MM.1S (cell line): Measurements from ENCODE around the gene SRC.

Source experiments
- DNase-seq: peaks from one replicate; pipeline ENCODE4 v3.0.0-alpha.2; 2015
- H2AFZ ChIP-seq: fragments of 300-600 bp; sonication (generic); 2 replicates; pipeline ENCODE4 v1.6.0; 2016; ENCODE audit warnings: antibody characterized with exemption, low read length
- H3F3A ChIP-seq: fragments of 300-600 bp; sonication (generic); 2 replicates; pipeline ENCODE4 v1.6.1; 2016; ENCODE audit warnings: mild to moderate bottlenecking, antibody characterized with exemption, low read length, moderate library complexity, mixed read lengths; ENCODE audit not compliant: insufficient read depth
- H3K27ac ChIP-seq: fragments of 300-600 bp; sonication (generic); 2 replicates; pipeline ENCODE4 v1.5.1; 2016; ENCODE audit warnings: mild to moderate bottlenecking, low read length
- H3K27me3 ChIP-seq: fragments of 300-600 bp; sonication (generic); replicated peaks from 2 replicates; pipeline ENCODE4 v1.6.0; 2016; ENCODE audit warnings: low read length; ENCODE audit not compliant: insufficient read depth
- H3K36me3 ChIP-seq: fragments of 300-600 bp; sonication (generic); replicated peaks from 2 replicates; pipeline ENCODE4 v1.6.1; 2016; ENCODE audit warnings: mild to moderate bottlenecking, low read length, mixed read lengths; ENCODE audit not compliant: insufficient read depth
- H3K4me1 ChIP-seq: fragments of 300-600 bp; sonication (generic); 2 replicates; pipeline ENCODE4 v1.6.1; 2016; ENCODE audit warnings: low read length, mixed read lengths
- H3K4me2 ChIP-seq: fragments of 300-600 bp; sonication (generic); 2 replicates; pipeline ENCODE4 v1.6.0; 2016; ENCODE audit warnings: low read depth, low read length
- H3K4me3 ChIP-seq: fragments of 300-600 bp; sonication (generic); 2 replicates; pipeline ENCODE4 v1.5.1; 2016; ENCODE audit warnings: low read length, mixed read lengths
- H3K79me2 ChIP-seq: fragments of 300-600 bp; sonication (generic); 2 replicates; pipeline ENCODE4 v1.6.1; 2016; ENCODE audit warnings: mixed run types, low read length, mixed read lengths
- H3K9ac ChIP-seq: fragments of 300-600 bp; sonication (generic); 2 replicates; pipeline ENCODE4 v1.6.1; 2016; ENCODE audit warnings: low read length, mixed read lengths
- H3K9me2 ChIP-seq: fragments of 300-600 bp; sonication (generic); replicated peaks from 2 replicates; pipeline ENCODE4 v1.6.1; 2016; ENCODE audit warnings: mild to moderate bottlenecking, low read length, mixed read lengths; ENCODE audit not compliant: insufficient read depth
- H3K9me3 ChIP-seq: fragments of 300-600 bp; sonication (generic); replicated peaks from 2 replicates; pipeline ENCODE4 v1.6.1; 2016; ENCODE audit warnings: mild to moderate bottlenecking, low read length, mixed read lengths; ENCODE audit not compliant: insufficient read depth
- H4K20me1 ChIP-seq: fragments of 300-600 bp; sonication (generic); 2 replicates; pipeline ENCODE4 v1.6.1; 2016; ENCODE audit warnings: mild to moderate bottlenecking, low read length, moderate library complexity, mixed read lengths; ENCODE audit not compliant: insufficient read depth
- CTCF ChIP-seq: fragments of 300-600 bp; sonication (generic); IDR thresholded peaks from 2 replicates; pipeline ENCODE4 v1.5.1; 2016; ENCODE audit warnings: antibody characterized with exemption, low read length, mixed read lengths
- EZH2 ChIP-seq: fragments of 300-600 bp; sonication (generic); optimal IDR thresholded peaks from 2 replicates; pipeline ENCODE3; 2017; ENCODE audit warnings: low read depth, mild to moderate bottlenecking, antibody characterized with exemption, low read length, mixed read lengths
- EZH2phosphoT487 ChIP-seq: fragments of 300-600 bp; sonication (generic); IDR thresholded peaks from 2 replicates; pipeline ENCODE4 v1.6.1; 2018; ENCODE audit warnings: antibody characterized with exemption, low read length

Gene SRC

DNA sequence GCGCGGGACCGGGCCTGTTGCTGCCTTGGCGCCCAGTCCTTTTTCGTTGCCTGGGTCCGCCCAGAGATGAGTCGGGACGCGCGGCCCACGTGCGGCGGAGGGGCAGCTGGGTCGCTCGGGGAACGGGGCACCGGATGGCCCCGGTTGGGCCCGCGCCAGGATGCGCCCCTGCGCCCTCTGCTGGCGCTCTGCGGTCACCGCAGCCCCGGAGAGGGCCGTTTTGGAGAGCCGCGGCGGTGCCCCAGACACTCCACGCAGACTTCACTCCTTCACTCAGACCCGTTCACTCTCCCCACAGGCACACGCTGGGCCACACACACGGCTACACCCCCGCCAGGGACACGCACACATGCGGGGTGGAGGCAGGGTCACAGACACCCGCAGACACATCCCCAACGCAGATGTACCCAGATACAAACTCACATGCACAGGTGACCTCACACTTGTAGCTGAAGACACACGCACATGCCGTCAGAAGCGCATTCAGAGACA, 38.8 kb downstream of the SRC start:
- Histone ChIP-seq H3K9me2 (no peaks in the 10 kb centered on the region), H3F3A (no peaks in the 10 kb centered on the region), H3K36me3 (no peaks in the 10 kb centered on the region), H2AFZ (peak overlapping the region; percentile 77), H3K79me2 (no peaks in the 10 kb centered on the region), H4K20me1 (no peaks in the 10 kb centered on the region), H3K4me2 (peak overlapping the region; percentile 71), H3K9ac (peak overlapping the region; percentile 57; the same call in 1 of the 2 replicates), H3K4me3 (peak overlapping the region; percentile 66), H3K9me3 (no peaks in the 10 kb centered on the region), H3K4me1 (0 out of 2 replicates have a peak, but pooled peaks cover 3% of the 10 kb centered on the region), H3K27ac (no peak overlapping the region), H3K27me3 (no peaks in the 10 kb centered on the region)
- peak; percentile 81 for TF ChIP-seq CTCF
- TF ChIP-seq EZH2phosphoT487, result no peak
- no peak for TF ChIP-seq EZH2
- peak; percentile 63 for DNase-seq

DNA sequence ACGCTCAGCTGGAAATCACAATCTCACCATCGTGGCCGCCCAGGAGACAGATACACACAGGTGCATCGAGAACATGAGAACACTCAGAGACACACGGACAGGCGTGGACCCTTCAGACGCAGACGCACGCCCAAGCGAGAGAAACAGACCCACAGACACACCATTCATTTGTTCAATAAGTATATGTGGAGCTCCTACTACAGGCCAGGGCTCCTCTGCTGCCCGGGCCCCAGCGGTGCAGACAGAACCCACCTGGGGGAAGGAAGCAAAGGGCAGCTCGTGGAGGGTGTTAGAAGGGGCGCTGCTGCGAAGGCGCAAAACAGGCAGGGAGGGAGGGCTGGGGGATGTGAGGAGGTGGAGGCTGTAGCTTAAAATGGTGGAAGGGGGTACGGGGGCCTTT, 39.2 kb downstream of the SRC start:
- Histone ChIP-seq H3K4me2 (peak overlapping the region; percentile 71), H3K9me2 (no peaks in the 10 kb centered on the region), H3K4me3 (no peak overlapping the region; the same call in 1 of the 2 replicates), H3K79me2 (no peaks in the 10 kb centered on the region), H2AFZ (peak overlapping the region; percentile 77), H3F3A (no peaks in the 10 kb centered on the region), H3K9me3 (no peaks in the 10 kb centered on the region), H3K9ac (peak overlapping the region; percentile 28; the same call in 1 of the 2 replicates), H3K36me3 (no peaks in the 10 kb centered on the region), H4K20me1 (no peaks in the 10 kb centered on the region), H3K27ac (no peak overlapping the region), H3K27me3 (no peaks in the 10 kb centered on the region), H3K4me1 (0 out of 2 replicates have a peak, but pooled peaks cover 3% of the 10 kb centered on the region)
- TF ChIP-seq EZH2phosphoT487 (no peak), EZH2 (no peak), CTCF (no peak)
- no peak for DNase-seq

GRCh38 chr20:37385659-37386504, 39.9 kb downstream of the SRC start:
- TF ChIP-seq CTCF (no peak), EZH2phosphoT487 (no peak), EZH2 (no peak)
- no peak overlapping the region for H3K27ac ChIP-seq

More at GRCh38 chr20:37385659-37386504, 39.9 kb downstream of the SRC start:
- H3K9ac ChIP-seq, result no peak overlapping the region
- H3F3A ChIP-seq, result no peaks in the 10 kb centered on the region
- H3K4me1 ChIP-seq, result 0 out of 2 replicates have a peak, but pooled peaks cover 3% of the 10 kb centered on the region
- DNase-seq, result no peak
- H3K27me3 ChIP-seq, result no peaks in the 10 kb centered on the region
- no peaks in the 10 kb centered on the region for H3K9me3 ChIP-seq
- no peaks in the 10 kb centered on the region for H3K79me2 ChIP-seq
- no peaks in the 10 kb centered on the region for H4K20me1 ChIP-seq
- H2AFZ ChIP-seq, result no peak overlapping the region
- no peaks in the 10 kb centered on the region for H3K36me3 ChIP-seq
- H3K4me2 ChIP-seq, result no peak overlapping the region
- H3K9me2 ChIP-seq, result no peaks in the 10 kb centered on the region
- H3K4me3 ChIP-seq, result no peak overlapping the region
